ENCODE results near the gene INPP5K. TPM values are rescaled to one million over a fixed set of nuclear protein-coding genes. Genes with fewer than 3 reads are reported as not detected.
"Not testable (repeated sequence)": the region's sequence is repeated elsewhere in the genome, so short reads cannot be mapped to it uniquely, and the experiment has no call there.

Gene INPP5K
- total RNA-seq, 1 experiment from 2014 or later = 47.0 TPM

DNA sequence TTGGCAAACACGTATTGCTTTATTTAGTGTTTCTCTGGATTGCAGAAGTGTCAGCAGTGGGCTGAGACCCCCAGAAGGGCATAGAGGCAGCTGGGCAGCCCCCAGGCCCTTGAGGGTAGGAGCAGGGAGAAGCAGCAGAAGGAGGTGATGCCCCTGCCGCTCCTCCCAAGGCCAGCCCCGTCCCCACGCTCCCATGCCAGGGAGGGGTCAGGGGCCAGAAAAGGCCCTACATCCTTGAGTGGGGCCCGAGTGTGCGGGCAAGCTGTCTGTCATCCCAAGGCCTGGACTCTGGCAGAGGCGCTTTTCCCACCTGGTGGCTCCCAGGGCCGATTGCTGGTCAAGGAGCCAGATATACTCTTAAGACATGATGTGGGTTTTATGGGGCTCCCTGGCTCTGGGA, 52.2 kb downstream of the INPP5K start:
- no peak for DNase-seq (ENCODE audit: low spot score)

DNA sequence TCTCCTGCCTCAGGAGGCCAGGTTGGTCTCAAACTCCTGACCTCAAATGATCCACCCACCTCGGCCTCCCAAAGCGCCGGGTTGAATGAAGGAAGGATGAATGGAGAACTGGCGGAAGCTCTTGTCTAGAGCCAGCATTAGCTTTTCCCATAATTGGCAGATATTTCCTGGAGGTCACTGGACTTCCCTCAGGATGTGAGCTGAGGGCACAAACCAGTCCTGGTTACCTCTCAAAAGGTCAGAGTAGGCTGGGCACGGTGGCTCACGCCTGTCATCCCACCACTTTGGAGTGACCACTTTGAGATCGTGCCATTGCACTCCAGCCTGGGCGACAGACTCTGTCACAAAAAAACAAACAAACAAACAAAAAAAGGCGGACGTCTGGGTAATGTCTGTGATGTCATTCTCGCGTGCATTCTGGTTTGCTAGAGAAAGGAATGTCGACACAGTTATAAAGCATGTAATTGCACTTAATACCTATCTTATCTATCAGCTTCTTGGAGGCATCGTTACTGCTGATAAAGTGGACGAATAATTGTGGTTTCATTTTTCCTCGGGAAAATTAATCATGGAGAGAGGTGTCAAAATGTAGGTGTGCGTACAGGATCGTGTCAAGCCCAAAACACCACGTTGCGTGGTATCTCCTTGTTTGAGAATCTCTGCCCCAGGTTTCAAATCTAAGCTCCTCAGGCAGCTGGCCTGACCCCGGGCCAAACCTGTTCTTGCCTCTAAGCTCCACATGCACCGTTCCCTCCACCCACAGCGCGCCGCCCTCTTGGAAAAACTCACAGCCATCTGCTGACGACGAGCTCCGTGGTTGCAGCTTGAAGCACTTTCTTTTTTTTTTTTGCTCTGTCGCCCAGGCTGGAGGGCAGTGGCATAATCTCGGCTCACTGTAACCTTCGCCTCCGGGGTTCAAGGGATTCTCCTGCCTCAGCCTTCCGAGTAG, 54.0 kb downstream of the INPP5K start:
- DNase-seq (ENCODE audit: low spot score) = no peak

DNA sequence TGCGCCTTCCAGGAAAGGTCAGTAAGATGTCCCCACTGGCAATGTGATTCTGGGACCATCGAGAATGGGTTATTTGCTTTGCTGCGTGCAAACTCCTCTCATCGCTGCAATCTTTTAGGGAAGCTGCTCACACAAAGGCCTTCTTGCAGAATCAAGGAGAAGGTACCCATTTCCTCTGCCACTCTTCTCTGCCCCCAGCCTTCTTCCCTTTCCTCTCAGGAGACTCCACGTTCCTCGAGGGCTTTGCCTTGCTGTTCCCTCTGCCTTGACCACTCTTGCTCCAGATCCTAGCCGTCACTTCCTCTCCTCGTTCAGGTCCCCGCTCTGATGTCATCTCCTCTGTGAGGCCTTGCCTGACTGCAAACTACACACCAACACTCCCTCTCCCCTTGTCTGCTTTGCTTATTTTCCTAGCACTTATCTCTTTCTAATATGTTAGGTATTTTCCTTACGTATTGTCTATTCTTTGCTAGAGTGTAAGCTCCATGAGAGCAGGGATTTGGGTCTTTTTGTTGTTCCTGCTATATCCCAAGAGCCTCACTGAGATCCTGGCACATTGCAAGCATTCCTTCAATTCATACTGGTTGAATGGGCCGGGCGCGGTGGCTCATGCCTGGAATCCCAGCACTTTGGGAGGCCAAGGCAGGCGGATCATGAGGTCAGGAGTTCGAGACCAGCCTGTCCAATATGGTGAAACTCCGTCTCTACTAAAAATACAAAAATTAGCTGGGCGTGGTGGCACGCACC, 55.0 kb downstream of the INPP5K start:
- DNase-seq (ENCODE audit: low spot score) = no peak

DNA sequence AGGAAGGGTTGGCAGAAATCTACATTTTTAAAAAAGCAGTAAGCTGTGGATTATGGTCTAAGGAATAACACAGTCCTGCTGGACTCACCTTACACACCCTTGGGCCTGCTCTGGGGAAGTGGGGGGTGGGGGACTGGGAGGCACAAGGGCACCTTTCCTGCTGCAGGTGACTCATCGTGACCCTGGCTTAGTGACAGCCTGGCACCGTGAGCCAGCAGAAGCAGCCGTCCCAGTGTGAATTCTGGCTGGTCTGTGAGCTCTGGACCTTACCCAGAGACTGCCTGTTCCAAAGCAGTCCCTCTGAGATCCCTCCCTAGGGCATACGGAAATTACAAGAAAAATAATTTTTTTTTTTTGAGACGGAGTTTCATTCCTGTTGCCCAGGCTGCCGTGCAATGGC, 56.2 kb downstream of the INPP5K start:
- DNase-seq (ENCODE audit: low spot score) = peak; percentile 47

DNA sequence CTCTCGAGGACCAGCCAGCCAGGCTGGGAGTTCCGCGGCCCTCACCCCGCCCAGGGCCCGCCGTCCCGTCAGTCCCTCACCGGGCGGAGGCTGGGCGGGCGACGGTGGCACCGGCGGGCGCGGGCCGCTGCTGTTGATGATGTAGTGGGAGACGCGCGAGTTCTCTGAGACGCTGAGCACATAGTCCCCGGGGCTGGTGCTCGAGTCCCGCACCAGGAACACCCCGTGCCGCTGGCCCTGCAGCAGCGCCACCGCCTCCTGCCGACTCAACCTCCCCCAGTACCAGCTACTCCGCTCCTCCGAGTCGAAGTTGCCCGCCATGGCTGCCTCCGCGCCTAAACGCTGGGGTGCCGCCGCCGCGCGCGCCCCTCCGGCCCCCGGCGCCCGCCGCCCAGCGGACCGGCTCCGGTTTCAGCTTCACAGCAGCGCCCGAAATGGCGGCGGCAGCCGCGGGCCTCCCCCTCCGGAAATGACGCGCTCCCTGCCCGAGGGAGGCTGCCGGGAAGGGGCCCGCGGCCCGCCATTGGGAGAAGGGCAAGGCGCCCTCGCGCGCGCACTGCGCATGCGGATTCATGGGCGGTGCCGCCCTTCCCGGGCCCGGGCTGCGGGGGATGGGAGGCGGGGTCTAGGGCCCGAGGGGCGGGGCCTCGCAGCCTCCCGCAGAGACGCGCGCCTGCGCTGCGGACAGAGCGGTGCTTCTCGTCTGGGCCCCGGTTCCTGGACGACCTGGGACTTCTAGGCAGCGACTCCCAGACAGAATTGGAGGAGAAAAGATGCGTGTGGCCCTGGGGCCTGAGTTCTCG, 60.4 kb downstream of the INPP5K start, which contains the start of gene CRK:
Gene CRK (minus strand): TSS at position 436 of the 803 bp plus-strand sequence. CDS start 115 bp downstream, at position 321.
- DNase-seq (ENCODE audit: low spot score) = peak; percentile 91

DNA sequence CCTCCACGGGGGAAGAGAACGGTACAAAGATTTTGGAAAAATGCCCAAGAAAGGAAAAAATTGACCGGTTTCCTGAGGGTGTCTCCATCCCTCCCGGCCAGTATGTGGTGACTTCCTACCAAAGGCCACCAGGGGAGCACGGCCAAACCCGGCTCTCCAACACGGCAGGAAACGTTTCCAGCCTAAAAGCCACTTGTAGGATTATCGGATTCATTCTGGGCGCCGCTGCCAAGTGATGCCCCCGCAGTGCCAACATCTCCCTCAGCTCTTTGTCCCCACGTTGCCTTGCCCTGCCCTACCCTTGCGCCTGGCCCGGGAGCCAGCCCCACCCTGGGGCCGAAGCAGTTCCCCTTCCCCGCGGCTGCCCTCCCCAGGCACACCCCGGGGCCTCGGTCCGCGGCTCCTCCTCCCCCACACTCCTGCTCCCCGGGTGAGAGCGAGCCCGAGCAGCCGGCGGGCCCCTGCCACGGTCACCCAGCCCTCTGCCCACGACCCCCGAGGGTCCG, 61.1 kb downstream of the INPP5K start:
- peak; percentile 77 for DNase-seq (ENCODE audit: low spot score)

DNA sequence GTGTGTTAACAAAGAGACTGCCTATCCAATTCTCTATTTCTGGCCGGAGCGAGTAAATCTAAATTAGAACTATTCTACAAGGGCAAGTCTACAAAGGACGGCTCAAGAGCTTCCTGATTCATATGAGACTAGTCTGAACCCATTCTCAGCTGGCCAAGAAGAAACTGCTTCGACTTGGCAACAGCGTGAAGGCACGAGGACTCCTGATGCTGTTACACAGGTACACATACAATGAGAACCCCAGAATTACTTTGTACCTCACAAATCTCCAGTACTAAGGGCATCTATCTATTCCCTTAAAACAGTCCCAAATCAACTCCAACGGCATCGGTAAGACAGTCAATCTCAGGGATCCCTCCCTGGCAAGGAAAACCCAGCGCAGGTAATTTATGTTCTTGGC, 61.9 kb downstream of the INPP5K start:
- no peak for DNase-seq (ENCODE audit: low spot score)

DNA sequence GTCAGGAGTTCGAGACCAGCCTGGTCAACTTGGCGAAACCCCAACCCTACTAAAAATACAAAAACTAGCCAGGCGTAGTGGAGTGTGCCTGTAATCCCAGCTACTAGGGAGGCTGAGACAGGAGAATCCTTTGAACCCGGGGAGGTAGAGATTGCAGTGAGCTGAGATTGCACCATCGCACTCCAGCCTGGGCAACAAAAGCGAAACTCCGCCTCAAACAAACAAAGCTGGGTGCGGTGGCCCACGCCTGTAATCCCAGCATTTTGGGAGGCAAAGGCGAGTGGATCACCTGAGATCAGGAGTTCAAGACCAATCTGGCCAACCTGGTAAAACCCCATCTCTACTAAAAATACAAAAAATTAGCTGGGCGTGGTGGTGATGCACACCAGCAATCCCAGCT, 62.7 kb downstream of the INPP5K start:
- DNase-seq (ENCODE audit: low spot score) = not testable (repeated sequence)

DNA sequence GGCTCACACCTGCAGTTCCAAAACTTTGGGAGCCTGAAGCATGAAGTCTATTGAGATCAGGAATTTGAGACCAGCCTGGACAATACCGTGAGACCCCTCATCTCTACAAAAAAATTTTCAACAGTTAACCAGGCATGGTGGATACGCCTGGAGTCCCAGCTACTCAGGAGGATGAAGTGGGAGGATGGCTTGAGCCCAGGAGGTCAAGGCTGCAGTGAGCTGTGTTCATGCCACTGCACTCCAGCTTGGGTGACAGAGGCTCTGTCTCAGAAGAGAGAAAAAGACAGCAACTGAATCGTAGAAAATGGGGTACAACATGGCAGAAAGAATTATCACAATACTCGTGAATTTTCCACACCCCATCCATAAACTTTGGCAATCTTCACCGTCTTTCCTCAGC, 63.6 kb downstream of the INPP5K start:
- no peak for DNase-seq (ENCODE audit: low spot score)

DNA sequence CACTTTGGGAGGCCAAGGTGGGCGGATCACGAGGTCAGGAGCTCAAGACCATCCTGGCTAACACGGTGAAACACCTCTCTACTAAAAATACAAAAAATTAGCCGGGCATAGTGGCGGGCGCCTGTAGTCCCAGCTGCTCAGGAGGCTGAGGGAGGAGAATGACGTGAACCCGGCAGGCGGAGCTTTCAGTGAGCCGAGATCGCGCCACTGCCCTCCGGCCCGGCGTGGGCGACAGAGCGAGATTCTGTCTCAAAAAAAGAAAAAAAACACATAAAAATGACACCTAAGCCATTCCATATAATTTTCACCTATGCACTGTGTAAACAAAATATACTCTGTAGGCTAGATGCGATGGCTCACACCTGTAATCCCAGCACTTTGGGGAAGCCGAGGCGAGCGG, 66.2 kb downstream of the INPP5K start:
- not testable (repeated sequence) for DNase-seq (ENCODE audit: low spot score)

DNA sequence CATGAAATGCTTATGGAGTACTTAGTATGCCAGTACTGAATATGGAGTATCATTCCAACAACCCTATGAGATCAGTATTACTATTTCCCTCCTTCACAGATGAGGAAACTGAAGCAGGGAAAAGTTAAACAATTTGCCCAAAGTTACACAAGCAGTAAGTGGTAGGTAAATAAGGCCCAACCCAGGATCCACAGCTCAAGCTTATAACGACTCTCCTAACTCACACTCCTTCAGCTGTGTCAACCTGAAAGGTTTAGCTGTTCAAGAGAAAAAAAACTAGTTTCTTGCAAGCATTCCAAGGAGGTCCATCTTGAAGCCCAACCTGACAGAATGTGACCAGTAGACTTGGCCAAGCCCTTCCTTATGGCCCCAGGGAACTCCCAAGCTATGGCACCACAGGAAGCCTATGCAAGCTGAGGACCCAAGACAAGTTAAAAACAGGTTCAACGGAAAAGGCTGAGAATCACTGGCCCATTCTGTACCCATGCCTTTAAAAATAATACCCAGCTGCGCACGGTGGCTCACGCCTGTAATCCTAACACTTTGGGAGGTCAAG, 66.9 kb downstream of the INPP5K start:
- DNase-seq (ENCODE audit: low spot score) = no peak

DNA sequence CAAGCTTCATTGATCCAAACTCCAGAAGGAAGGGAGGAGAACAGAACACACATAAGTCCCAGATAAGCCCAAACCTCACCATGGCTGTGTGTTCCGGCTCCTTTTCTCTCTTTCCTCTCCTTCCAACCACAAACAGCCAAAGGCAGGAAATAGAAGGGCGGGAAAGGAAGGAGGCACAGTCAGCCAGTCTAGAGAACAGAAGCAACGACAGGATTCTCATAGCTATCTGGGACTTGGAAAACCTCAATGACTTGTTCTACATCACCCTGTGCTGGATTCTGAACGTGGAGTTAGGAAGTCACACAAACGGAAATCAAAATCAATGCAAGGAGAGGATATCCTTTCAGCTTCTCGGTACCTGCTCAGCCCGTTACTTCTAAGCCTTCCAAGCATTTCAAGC, 69.4 kb downstream of the INPP5K start:
- no peak for DNase-seq (ENCODE audit: low spot score)

DNA sequence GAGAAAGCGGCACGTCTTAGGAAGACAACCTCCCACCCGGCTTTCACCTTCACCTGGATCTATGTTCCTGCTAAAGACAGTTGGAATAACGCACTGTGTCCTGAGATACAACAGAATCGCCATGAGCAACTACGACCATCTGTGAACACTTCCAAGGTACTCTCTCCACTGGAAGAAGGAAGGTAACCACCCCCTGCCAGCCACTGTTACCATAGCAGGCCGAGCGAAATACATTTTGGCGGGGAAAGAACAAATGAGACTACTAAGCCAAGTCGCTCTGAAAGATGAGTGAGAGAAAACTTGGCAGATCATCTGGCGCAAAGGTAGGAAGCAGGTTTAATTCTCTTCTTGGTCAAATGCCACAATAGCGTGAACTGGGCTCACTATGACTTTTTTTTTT, 70.2 kb downstream of the INPP5K start:
- DNase-seq (ENCODE audit: low spot score) = no peak

DNA sequence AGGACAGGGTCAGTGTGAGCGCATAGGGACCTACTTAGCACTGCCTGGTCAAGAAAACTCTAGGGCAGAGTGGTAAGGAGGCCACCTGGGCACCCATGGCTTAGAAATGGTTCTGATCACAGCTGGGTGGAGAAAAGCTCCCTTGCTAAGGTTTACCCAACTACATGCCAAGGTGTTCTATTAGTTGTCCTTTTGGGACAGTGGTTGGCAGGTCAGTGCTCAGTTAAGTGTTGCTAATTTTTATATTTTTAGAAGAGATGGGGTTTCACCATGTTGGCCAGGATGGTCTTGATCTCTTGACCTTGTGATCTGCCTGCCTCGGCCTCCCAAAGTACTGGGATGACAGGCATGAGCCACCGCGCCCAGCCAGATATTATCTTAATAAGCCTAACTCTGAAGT, 70.7 kb downstream of the INPP5K start:
- not testable (repeated sequence) for DNase-seq (ENCODE audit: low spot score)

Other genes with a start within 250 kb of the INPP5K start
- gene BHLHA9, start 246.2 kb downstream of the INPP5K start, total RNA-seq (2014; rRNA removed; shearing (Covaris generic)) = not detected in 2 replicates
- gene TRARG1, start 236.9 kb downstream of the INPP5K start, total RNA-seq (2014; rRNA removed; shearing (Covaris generic)) = not detected in 2 replicates
- gene YWHAE, start 116.4 kb downstream of the INPP5K start, total RNA-seq (2014; rRNA removed; shearing (Covaris generic)) = 618 and 659 TPM in 2 replicates
- 70.9 and 80.5 TPM in 2 replicates for gene CRK, start 60.4 kb downstream of the INPP5K start, total RNA-seq (2014; rRNA removed; shearing (Covaris generic))
- 53.1 and 53.4 TPM in 2 replicates for gene MYO1C, start 23.9 kb downstream of the INPP5K start, total RNA-seq (2014; rRNA removed; shearing (Covaris generic))
- gene PITPNA, start 46.2 kb upstream of the INPP5K start, total RNA-seq (2014; rRNA removed; shearing (Covaris generic)) = 21.8 and 30.5 TPM in 2 replicates
- gene SLC43A2, start 112.2 kb upstream of the INPP5K start, total RNA-seq (2014; rRNA removed; shearing (Covaris generic)) = 2.9 and 4.7 TPM in 2 replicates
- 0.06 TPM in 1 of 2 replicates, not detected in the other for gene SCARF1, start 129.1 kb upstream of the INPP5K start, total RNA-seq (2014; rRNA removed; shearing (Covaris generic))
- gene RILP, start 133.3 kb upstream of the INPP5K start, total RNA-seq (2014; rRNA removed; shearing (Covaris generic)) = 3.2 and 4.9 TPM in 2 replicates
- gene PRPF8, start 168.3 kb upstream of the INPP5K start, total RNA-seq (2014; rRNA removed; shearing (Covaris generic)) = 77.5 and 84.5 TPM in 2 replicates
- gene TLCD2, start 193.8 kb upstream of the INPP5K start, total RNA-seq (2014; rRNA removed; shearing (Covaris generic)) = 1.2 and 1.4 TPM in 2 replicates
- gene WDR81, start 208.1 kb upstream of the INPP5K start, total RNA-seq (2014; rRNA removed; shearing (Covaris generic)) = 10.1 and 10.5 TPM in 2 replicates
- not detected in 2 replicates for gene SERPINF2, start 226.3 kb upstream of the INPP5K start, total RNA-seq (2014; rRNA removed; shearing (Covaris generic))
- gene SERPINF1, start 245.4 kb upstream of the INPP5K start, total RNA-seq (2014; rRNA removed; shearing (Covaris generic)) = 0.74 and 12.0 TPM in 2 replicates